NCI-H2196 treated with DMSO at 0.1 percent for 48 hours (cell line): ENCODE data around the gene APOA5.

ENCODE experiments used
- DNase-seq: peaks from one replicate; lab custom pipeline; 2025; ENCODE audit not compliant: unreplicated experiment; lab: John Stamatoyannopoulos, UW

APOA5 gene

DNA sequence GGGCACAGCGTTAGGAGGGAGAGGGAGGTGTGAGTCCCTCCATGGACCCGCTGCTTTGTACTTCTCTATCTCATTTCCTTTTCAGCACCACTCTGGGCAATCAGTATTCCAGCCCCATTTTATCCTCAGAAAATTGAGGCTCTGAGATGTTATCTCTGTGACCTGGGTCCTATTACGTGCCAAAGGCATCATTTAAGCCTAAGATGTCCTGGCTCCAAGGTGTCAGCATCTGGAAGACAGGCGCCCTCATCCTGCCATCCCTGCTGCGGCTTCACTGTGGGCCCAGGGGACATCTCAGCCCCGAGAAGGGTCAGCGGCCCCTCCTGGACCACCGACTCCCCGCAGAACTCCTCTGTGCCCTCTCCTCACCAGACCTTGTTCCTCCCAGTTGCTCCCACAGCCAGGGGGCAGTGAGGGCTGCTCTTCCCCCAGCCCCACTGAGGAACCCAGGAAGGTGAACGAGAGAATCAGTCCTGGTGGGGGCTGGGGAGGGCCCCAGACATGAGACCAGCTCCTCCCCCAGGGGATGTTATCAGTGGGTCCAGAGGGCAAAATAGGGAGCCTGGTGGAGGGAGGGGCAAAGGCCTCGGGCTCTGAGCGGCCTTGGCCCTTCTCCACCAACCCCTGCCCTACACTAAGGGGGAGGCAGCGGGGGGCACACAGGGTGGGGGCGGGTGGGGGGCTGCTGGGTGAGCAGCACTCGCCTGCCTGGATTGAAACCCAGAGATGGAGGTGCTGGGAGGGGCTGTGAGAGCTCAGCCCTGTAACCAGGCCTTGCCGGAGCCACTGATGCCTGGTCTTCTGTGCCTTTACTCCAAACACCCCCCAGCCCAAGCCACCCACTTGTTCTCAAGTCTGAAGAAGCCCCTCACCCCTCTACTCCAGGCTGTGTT lies 37.2 kb upstream of the APOA5 start:
- no peak for DNase-seq

DNA sequence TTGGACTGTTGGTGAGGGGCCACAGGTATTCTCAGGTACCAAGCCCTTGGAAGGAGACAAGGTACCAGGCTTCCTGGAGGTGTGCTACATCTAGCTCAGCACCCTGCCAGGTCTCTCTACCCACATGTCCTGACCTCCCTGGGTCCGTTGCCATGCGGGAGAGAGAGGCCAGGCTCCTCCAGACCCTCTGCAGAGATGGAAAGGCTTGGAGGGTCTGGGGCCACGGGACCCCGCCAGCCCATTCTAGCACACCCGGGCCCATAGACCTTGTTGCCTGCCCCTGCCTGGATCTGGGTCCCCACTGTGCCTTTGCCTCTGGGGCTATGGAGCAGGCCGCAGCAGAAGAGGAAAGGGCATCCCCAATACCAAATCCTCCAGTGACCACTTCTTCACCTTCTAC lies 35.8 kb upstream of the APOA5 start:
- DNase-seq, result no peak

DNA sequence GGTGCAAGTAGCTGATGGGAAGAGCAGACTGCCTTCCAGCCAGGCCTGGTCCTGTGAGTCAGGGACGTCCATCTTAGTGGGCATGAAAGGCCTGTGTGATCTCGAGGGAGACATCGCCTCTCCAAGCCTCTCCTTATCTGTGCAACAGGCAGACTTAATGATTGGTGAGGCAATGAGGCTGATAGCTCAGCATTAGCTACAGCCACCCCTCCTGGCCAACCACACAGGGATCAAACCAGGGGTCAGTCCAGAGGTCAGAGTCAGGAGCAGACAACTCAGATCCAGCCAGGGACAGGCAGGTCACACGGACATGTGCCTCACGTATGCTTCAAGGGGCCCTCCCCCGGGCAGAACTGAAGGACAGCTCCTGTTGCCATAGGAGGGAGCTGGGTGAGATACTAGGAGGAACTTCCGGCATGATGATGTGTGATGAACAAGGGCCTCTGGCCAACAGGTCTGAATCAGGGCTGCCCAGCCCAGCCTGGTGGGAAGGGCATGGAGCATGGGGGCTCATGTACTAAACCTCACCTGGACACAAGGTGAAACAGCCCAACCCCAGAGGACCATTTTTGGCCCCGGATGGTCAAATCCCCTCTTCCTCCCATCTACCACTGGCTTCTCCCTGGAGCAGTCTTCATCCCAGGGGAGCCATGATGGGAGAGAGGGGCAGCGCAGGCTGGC lies 35.2 kb upstream of the APOA5 start:
- DNase-seq, result no peak

DNA sequence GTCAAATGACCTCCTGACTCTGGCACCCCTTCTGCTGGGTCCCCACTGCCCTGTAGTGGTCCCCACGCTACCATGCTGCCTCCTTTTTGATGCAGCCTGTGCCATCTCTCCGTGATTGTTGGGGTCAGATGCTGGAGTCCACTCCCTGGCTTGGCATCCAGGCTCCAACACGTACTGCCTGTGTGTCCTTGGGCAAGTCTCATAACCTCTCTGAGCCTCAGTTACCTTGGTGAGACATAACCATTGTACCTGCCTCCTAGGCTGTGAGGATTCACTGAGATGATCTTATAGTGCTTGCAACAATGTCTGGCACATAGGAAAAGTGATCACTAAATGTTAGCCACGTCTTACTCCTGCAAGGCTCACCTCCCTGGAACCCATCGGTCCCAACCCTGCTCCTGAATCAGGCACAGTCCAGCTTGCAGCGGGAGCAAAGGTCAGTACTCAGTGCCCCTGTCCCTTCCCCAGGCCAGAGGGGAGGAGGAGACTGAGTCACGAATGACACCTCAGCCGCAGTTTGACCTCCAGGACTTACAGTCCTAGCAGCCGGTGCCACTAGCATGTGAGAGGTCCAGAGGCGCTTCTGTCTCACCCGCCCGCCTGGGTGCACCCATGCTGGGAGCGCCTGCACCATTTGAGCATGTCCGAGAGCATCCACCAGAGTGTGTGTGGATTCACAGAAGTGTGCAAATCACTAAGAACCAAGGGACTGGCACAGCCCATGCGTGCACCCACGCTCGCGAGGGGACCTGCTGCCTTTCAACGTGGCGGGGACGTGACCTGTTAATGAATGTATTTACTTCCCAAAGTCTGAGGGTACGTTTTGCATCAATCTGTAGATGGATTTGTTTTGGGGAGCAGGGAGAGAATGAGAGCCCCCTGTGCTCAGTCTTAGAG lies 34.4 kb upstream of the APOA5 start:
- DNase-seq, result no peak

DNA sequence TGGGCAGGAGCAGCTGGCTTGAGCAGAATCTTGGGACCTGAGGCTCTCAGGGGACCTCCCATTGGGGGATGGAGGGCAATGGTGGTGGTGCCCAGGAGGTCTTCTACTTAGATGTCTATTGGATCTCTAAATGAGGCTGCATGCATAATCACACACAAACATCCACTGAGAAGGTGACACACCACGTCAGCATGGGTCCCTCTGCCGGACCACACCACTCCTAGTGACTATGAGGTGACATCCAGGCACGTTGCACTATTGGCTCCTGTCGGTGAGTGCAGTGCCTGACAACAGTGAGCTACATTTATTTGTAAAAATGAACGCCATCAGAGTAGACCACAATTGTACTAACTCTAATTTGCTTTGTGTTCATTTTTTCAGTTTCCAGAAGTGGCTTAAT lies 33.8 kb upstream of the APOA5 start:
- DNase-seq, result no peak

DNA sequence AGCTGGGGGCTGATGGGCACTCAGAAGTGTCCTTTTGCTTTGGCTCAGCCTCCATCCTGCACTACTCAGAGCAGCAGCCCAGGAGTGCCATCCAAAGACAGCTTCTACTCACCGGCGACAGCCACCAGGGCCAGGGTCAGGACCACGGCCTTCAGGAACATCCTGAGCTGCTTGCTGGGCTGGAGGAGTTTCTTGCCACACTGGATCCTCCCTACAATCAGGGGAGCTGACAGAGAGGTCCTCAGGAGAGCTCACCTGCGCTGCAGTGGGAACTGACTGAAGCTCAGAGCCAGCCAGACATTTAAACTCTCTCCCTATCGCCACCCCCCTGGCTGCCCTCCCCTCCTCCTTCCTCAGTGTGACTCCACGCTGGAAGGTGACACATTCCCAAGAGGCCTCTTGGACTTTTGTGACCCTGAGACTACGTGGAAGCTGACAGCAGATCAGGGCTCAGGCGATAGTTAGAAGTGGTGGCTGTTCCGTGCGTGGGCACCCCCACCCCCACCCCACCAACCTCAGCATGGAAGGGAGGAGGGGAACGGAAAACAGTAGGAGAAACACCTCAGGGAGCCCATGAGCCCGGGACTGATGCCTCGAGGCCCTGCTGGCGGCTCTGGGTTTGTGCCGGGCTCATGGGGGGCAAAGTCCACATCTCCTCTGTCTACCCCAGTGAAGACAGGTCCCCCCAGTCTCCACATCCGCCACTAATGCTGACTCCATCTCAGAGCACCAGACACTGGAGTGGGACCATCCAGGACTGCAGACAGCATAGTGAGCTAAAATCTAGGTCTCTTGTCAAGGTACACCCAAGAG lies 31.6 kb upstream of the APOA5 start, which contains the start of gene APOA4:
Gene APOA4, minus strand, starts transcription at position 274 of the 813 bp plus-strand sequence. Its CDS starts 113 bp downstream, at position 161.
- DNase-seq, result no peak

DNA sequence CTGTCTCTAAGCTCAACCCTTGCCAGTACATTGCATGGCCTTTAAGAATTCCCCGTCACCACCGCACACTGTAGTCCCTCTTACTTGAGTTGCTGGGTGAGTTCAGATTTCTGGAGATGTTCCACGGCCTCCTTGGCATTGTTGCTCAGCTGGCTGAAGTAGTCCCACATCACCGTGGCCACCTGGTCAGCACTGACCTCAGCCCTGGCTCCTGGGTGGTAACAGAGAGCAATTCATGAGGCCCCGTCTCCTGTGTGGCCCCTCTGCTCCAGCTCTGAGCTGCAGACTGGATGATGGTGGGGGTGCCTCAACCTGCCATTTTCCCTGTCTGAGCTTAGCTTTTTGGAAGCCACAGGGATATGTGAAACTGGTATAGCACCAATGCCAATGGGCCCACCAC lies 30.9 kb upstream of the APOA5 start:
- no peak for DNase-seq

DNA sequence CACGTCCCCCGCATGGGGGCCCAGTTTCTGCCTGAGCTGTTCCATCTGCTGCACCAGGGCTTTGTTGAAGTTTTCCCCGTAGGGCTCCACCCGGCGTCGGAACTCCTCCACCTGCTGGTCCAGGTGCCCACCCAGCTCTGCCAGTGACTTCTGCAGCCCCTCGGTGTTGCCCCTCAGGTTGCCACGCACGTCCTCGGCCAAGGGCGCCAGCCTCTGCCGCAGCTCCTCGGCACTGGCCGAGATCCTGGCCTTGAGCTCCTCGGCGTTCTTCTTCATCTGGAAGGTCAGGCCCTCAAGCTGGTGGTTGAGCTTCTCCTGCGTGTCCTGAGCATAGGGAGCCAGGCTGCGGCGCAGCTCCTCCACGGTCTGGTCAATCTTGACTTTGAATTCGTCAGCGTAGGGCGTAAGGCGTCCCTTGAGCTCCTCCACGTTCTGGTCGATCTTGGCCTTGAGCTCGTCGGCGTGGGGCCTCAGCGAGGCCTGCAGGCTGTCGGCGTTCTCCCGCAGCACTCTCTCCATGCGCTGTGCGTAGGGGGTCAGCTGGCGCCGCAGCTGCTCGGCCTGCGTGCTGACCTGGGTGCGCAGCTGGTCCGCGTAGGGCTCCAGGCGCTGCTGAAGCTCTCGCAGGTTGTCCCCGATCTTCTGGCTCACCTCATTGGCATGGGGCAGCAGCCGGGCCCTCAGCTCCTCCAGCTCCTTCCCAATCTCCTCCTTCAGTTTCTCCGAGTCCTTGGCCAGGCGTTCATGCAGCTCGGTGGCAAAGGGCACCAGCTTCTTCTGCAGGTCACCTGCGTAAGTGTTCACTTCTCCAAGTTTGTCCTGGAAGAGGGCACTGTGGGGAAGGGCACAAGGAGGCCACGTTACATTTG lies 29.6 kb upstream of the APOA5 start:
- no peak for DNase-seq

DNA sequence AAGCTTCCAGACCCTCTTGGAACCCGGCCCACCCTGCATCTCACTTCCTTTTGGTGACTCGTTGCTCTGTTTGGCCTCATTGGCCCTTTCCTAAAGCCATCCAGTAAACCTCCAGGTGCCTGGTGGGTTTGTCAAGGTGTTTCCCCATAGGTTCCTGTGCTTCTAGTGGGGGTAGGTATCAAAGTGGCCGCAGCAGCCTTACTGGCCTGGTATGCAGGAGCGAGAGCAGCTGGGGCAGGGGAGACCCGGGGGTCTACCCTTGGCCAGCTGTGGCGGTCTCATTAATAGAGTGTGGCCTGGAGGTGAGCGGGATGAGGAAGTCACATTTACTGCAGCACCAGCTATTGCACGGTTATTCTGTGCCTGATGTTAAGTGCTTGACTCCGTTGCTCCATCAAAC lies 27.4 kb upstream of the APOA5 start:
- DNase-seq, result no peak

DNA sequence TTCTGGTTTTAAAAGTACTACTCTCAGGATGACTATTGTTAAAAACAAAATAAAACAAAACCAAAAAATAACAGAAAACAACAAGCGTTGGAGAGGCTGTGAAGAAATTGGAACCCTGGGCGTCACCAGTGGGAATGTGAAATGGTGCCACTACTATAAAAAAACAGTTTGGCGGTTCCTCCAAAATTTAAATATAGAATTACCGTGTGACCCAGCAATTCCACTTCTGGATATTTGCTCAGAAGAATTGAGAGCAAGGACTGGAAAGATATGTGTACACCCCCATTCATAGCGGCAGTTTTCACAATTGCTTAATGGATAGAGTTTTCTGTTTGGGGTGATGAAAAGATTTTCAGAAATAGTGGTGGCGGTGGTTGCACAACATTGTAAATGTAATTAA lies 22.8 kb upstream of the APOA5 start:
- DNase-seq, result no peak

DNA sequence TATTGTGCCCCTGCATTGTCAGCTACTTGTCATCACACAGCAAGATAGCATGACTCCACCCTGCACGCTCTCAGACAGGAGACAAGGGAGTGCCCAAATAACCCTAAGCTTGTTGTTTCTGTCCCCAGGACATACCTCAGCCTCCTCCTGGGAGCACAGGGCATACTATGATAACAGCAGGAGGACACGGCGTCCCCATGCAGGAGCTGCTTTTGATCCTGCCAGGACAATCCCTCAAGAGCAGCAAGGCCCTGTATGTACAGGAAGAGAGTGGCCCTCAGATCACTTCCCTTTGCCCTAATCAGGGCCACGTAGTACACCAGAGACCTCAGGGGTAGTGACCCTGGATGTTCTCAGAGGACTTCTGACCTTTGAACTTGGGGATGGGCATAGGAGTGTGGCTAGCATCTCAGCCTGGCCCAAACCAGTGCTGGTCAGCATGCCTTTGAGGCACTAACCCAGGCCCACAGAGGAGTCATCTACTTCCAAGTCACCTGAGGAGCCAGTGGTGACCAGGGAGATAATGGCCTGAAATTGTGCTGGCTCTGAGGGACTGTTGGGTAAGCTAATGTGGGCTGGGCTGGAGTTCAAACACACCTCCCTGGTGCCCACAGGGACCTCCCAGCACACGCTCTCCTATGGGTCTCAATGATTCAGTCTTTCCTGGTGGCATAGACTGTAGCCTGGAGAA lies 22.2 kb upstream of the APOA5 start:
- no peak for DNase-seq

DNA sequence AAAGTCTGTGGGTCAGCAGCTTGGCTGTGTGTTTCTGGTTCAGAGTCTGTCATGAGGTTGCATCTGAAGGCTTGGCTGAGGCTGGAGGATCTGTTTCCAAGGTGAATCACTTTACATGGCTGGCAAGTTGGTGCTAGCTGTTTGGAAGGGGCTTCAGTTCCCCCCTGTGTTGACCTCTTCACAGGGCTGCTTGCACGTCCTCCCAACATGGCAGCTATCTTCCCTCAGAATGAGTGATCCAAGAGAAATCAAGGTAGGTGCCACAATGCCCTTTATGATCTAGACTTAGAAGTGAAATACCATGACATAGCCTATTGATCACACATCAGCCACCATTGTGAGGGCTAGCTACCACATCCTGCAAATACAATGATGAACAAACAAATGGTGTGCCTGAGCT lies 21.5 kb upstream of the APOA5 start:
- no peak for DNase-seq

DNA sequence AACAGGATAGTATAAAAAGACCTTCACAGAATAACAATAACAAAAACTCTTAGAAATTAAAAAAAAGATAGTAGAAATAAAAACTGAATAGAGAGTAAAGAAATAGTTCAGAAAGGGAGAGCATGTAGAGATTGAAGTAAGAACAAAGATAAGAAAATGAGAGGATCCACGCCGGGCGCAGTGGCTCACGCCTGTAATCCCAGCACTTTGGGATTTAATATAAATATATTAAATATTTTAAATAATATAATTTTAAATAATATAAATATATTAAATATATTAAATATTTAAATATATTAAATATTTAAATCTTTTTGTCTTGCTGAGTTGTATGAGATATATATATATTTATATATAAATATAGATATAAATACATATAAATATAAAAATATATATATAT lies 20.4 kb upstream of the APOA5 start:
- no peak for DNase-seq

DNA sequence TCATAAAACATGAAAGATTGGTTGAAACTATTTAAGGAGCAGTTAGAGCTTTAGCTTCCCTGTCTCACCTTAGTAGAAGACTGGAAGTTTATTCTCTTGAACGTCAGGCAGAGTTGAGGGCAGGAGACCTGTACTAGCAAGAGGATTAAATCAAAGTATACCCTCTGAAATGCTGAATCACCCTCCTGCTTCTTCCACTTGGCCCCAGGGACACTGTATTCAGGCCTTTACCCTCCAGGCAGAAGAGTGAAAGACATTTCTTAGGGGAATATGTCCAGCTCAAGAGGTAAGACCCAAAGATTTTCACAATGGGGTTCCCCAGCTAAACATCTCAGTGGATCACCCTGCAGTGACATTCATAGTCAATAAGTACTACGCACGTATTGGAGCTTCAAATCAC lies 19.5 kb upstream of the APOA5 start:
- DNase-seq, result no peak

DNA sequence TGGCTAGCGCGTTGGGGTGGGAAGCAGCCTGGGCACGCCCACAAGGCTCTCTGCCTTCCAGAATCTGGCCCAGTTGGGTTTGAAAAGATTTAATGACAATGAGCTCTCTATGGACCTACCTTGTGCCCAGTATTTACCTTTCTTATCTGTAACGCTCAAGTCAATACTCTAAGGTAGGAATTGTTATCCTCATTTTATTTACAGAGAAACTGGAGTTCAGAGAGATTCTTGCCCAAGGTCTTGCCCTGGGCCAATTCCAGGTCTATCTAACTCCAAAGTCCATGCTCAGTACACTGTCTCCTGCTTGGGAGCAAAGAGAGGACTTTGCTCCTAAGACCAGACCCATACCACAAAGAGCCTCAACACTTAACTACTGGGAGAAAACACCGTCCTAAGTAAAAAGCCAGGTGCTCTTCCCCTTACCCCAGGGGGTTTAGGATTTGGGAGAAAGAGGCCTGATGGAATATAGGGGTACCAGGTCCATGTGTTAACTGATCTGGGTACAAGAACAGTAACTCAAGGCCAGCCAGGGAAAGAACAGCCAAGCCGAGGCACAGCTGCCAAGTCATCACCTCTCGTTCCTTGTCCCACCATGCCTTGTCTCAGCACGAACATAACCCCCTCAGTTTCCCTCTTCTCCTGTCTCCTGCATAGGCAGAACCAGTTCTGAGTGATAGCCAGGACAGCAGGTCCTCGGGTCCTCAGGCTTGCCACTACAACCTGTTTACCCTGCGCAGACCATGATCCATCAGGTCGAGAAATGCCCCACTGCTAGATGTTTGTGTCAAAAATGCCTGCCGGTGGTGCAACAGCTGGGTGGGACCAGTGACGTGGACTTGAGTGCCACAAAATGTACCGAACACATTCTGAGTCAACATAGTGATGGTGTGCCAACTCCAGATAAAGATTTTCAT lies 16.8 kb upstream of the APOA5 start:
- DNase-seq, result no peak

DNA sequence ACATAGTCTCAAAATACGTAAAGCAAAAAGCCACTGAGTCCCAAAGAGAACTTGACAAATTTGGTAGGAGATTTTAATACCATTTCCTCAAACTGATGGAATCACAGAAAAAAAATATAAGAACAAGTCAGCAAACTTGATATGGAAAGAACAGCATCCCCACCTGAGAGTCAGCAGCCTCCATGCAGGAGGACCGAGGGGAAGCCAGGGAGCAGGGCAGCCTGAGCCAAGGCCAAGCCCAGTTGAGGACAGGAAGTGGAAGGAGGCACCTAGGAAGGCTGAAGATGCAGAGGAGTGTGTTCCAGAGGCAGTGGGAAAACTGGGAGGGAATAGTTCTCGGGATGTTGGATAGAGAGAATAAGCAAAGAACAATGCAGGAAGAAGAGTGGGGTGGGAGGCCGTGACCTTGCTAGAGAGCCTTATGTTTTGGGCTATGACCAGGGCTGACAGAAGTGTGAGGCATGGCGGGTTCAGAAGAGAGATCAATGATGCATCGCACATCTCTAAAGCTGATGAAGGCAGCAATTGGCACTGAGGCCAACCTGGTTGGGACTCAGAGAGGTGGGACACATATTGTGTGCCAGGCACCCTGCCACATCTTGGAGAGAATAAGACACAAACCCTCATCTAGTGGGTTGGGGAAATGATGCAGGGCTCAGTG lies 16.1 kb upstream of the APOA5 start:
- DNase-seq, result no peak

DNA sequence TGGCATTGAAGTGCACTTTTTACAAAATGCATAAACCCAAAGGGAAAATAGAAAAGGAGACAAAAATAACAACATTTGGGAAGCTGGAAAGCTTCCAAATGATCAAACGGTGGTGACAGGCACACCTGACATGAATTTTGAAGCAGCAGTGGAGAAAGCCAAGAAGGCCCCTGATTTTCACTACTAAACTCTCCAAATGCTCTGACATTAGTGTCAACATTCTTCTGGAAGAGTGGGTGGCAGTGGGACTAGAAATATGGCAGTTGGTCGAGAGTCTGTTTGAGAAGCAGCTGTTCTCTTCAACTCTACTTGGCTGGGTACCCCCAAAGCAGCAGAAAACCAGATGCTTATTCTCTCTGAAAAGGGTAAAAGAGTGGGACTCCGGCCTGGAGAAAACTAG lies 12.3 kb upstream of the APOA5 start:
- DNase-seq, result no peak
